Retinal pigment epithelial cell (primary cell): ENCODE data around the gene SLC5A9.
"Not testable (repeated sequence)": the region's sequence is repeated elsewhere in the genome, so short reads cannot be mapped to it uniquely, and the experiment has no call there.

Source experiments
- DNase-seq: peaks from one replicate; pipeline ENCODE4 v3.0.0-alpha.2; 2010; ENCODE audit warnings: low read depth
- H3K4me3 ChIP-seq: 2 replicates; pipeline ENCODE4 v1.5.1; 2011; ENCODE audit warnings: mild to moderate bottlenecking, low read length, control low read depth, moderate library complexity
- TF ChIP-seq, protein P1 (sequence below): conservative IDR thresholded peaks from 2 replicates; pipeline ENCODE4 v1.5.1; 2011; ENCODE audit warnings: low read depth, low read length, control low read depth, inconsistent platforms

Gene SLC5A9

DNA sequence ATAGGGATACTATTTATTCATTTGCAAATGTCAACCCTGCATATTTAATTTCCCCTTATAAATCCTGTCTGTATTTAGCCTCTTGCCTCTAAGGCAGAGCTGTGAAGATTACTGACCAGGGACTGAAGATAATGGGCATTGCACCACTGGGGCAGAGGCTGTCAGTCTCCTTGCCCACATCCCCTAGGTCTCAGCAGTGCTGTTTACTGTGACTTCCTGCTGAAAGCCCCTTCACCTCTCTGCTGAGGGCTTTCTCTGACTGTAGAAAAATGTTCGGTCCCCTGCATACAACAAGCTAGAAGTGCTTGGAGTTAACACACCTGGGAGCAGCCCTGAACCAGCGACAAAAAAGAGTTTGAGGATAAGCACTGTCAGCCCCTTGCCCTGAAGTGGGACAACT, 28.8 kb downstream of the SLC5A9 start:
- TF ChIP-seq, protein P1, sequence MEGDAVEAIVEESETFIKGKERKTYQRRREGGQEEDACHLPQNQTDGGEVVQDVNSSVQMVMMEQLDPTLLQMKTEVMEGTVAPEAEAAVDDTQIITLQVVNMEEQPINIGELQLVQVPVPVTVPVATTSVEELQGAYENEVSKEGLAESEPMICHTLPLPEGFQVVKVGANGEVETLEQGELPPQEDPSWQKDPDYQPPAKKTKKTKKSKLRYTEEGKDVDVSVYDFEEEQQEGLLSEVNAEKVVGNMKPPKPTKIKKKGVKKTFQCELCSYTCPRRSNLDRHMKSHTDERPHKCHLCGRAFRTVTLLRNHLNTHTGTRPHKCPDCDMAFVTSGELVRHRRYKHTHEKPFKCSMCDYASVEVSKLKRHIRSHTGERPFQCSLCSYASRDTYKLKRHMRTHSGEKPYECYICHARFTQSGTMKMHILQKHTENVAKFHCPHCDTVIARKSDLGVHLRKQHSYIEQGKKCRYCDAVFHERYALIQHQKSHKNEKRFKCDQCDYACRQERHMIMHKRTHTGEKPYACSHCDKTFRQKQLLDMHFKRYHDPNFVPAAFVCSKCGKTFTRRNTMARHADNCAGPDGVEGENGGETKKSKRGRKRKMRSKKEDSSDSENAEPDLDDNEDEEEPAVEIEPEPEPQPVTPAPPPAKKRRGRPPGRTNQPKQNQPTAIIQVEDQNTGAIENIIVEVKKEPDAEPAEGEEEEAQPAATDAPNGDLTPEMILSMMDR = no peak
- H3K4me3 ChIP-seq = no peak overlapping the region
- DNase-seq = no peak

DNA sequence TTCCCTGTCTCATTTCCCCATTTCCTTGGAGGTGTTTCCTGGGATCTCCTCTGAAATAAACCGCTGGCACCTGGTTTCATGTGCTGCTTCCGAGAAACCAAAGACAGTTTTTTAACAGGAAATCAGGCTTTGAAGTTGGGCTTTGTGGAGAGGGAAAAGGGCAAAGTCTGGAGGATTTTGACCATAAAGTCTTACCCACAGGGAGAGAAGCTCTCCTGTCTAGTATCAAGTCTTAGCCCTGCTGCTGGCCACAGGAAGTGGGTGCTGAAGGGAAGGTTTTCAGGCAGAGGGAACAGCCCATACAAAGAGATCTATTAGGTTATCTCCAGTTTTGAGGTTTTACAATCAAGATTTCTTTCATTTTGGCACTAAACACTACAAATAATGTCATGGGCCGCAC, 29.3 kb downstream of the SLC5A9 start:
- no peak overlapping the region for H3K4me3 ChIP-seq
- DNase-seq = no peak
- TF ChIP-seq, protein P1 = no peak

DNA sequence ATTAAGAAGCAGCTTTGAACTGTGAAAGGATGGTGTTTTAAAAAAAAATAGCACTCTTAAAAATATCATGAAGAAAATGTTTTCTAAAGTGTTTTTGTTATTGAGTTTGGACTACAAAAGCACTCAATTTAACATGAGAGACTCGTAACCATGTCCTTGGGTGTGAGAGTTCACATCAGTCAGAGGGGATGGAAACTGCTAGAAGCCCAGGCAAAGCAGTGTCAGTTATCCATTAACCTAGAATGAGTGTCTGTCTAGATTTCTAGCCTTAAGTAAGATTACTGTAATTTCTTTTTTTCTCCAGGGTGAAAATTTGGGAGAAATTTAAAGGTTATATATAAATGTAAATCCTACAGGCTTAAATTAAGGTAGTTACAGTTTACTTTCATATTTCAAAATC, 31.7 kb downstream of the SLC5A9 start:
- H3K4me3 ChIP-seq = no peak overlapping the region
- DNase-seq = no peak
- TF ChIP-seq, protein P1 = no peak

DNA sequence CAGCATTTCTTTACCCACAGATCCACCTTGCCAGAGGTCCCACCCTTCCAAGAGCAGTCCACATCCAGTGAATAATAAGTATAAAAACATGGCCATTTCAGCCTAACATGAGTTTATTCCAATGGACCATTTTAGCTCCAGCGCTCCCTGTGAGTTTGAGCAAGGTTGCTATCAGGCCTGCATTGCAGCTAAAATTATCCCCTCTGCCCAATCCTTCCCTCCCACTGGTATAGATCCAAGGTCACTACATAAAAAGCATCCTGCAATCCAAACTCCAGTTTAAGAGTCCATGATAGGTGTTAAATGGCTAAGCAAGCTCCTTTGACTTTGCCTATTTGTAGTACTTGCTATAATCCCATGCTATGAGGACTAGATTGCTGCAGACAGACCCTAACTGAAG, 35.6 kb downstream of the SLC5A9 start:
- DNase-seq = no peak
- H3K4me3 ChIP-seq = no peak overlapping the region
- TF ChIP-seq, protein P1 = no peak

DNA sequence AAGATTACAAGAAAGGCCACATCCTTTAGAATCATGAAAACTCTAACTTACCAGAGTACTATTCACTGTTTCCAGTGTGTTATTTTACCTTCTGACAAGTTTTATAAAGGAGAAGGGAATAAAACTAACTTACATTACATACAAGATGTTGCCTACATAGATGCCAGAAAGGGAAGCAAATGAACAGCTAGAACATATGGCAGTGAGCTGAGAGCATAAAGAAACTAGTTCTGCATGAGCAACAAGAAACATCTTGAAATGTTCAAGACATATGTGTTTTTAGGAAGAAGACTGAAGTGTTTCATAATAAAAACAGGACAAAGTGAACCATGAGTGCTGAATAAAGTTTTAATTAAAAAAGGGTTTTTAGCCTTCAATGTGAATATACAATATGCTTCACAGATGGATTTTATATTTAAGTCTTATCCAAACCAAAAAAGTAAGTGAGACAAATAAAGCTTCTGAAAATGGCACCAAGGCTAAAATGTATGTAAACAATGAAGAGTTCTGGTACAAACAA, 39.4 kb downstream of the SLC5A9 start:
- no peak overlapping the region for H3K4me3 ChIP-seq
- no peak for DNase-seq
- TF ChIP-seq, protein P1 = no peak

DNA sequence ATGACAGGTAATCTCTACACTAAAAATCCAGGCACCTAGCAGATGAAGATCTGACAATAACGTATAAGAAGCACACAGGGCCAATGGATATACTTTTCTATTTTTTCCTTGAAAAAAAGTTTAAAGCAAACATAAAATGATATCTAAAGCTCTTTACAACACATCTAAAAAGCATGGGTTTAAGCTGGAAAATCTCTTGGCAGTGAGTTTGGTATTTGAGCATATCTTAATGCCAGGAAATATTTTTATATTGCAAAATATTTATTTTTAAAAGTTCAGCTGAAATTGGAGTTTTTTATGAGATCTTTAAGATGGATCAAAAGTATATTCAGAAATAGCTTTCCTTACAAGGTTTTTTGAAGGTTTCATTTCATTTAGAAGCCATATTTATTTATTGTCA, 40.5 kb downstream of the SLC5A9 start:
- TF ChIP-seq, protein P1 = no peak
- no peak overlapping the region for H3K4me3 ChIP-seq
- no peak for DNase-seq

DNA sequence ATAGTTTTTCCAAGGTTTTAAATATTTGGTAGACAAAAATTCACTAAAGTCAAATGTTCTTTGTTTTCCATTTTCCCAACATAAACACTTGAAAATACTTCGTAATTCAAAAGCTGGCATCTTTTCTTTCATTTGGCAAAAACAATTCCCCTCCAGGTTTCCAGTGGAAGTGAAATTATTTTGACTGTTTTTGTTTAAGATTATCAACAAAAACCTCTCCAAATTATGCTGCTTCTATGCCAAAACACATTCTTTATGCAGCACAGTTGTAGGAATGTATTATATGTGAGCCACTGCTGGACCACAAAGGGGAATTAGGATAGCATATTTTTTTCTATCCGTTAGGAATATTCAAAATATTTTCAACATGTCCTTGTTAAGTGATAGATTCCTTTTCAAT, 44.1 kb downstream of the SLC5A9 start:
- TF ChIP-seq, protein P1 = no peak
- DNase-seq = no peak
- no peak overlapping the region for H3K4me3 ChIP-seq

DNA sequence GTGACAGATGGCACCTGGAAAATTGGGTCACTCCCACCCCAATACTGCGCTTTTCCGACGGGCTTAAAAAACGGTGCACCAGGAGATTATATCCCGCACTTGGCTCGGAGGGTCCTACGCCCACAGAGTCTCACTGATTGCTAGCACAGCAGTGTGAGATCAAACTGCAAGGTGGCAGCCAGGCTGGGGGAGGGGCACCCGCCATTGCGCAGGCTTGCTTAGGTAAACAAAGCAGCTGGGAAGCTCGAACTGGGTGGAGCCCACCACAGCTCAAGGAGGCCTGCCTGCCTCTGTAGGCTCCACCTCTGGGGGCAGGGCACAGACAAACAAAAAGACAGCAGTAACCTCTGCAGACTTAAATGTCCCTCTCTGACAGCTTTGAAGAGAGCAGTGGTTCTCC, 54.9 kb downstream of the SLC5A9 start:
- H3K4me3 ChIP-seq = not testable (repeated sequence)

DNA sequence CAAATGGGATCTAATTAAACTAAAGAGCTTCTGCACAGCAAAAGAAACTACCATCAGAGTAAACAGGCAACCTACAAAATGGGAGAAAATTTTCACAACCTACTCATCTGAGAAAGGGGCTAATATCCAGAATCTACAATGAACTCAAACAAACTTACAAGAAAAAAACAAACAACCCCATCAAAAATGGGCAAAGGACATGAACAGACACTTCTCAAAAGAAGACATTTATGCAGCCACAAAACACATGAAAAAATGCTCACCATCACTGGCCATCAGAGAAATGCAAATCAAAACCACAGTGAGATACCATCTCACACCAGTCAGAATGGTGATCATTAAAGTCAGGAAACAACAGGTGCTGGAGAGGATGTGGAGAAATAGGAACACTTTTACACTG, 59.8 kb downstream of the SLC5A9 start:
- not testable (repeated sequence) for H3K4me3 ChIP-seq, DNase-seq

More for the DNA sequence above, 54.9 kb downstream of the SLC5A9 start:
- DNase-seq = not testable (repeated sequence)

DNA sequence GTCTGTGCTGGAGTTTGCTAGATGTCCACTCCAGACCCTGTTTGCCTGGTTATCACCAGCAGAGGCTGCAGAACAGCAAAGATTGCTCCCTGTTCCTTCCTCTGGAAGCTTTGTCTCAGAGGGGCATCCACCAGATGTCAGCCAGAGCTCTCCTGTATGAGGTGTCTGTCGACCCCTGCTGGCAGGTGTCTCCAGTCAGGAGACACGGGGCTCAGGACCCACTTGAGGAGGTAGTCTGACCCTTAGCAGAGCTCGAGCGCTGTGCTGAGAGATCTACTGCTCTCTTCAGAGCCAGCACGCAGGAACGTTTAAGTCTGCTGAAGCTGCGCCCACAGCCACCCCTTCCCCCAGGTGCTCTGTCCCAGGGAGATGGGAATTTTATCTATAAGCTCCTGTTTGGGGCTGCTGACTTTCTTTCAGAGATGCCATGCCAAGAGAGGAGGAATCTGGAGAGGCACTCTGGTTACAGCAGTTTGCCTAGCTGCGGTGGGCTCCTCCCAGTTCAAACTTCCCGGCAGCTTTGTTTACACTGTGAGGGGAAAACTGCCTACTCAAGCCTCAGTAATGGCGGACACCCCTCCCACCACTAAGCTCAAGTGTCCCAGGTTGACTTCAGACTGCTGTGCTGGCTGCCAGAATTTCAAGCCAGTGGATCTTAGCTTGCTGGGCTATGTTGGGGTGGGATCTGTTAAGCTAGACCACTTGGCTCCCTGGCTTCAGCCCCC, 62.3 kb downstream of the SLC5A9 start:
- not testable (repeated sequence) for DNase-seq, H3K4me3 ChIP-seq
